ENCODE data around the gene SNAP25.

Gene SNAP25

GRCh38 chr20:10217721-10218410, 764 bp upstream of the SNAP25 start:
- peak; percentile 56 for DNase-seq

DNA sequence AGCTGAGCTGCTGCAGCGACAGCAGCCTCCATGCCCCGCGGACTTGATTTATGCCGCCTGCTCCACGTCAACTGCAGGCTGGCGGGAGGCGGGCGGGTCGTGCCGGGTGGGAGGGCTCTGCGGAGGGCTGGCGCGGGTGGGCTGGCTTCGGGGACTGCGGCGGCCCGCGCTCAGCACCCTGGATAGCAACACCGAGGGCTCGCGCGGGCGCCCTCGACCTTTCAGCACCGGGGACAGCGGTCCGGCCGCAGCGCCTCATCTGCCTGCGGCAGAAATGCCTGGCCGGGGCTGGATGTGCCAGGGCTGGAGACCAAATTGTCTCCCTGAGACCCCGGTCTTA, 792 bp downstream of the SNAP25 start:
- peak; percentile 42 for DNase-seq

DNA sequence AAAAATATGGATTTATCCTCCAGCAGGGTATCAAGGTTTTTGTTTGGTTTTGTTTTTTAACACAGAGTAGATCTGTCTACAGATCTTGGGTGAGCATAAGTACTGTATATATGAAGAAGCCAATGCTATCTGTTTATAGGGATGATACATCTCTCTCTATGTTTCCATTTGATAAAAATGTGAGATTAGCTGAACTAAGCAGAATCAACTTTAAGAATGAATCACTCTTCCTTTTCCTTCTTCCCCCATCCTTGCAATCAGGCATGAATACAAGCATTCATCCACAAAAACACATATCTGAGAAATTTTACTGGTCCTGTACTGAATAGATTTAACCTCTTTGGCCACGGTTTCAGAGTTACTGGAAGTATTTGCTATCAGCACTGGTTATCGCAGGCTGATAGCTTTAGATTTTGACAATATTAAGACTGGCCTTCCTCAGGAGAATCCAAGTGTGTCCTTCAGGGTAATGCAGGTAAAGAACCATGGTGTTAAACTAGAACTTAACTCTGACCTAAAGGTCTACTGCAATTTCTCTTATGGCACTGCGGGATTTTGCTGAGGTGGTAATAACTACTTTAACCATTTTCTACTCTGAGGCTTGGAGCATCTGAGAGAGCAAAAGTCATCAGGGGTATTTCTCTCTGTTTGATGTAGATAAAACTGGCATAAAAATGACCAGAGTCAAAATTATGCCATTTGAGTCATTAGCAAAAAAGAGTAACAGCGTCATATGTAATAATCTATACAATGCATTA, 1.5 kb downstream of the SNAP25 start:
- DNase-seq = no peak

DNA sequence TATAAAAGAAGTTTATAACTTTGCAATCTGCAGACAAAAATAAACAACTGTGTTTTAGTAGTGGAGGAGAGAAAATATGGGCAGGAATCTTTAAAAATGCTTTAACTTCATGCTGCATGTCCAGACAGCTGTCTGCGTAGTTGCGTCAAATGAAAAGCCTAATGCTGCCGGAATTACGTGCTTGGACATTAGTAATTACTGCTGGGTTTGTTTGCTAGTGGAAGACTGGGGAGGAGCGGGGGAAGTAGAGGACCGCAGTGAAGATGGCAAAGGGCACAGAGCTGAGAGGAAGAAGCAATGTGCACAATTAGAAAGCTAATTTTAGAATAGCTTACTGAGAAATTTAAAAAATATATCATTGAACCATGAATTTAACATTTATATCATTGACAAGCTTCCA, 2.4 kb downstream of the SNAP25 start:
- DNase-seq = no peak

GRCh38 chr20:10225439-10226060, 6.9 kb downstream of the SNAP25 start:
- no peak for DNase-seq

GRCh38 chr20:10228330-10228729, 9.7 kb downstream of the SNAP25 start:
- DNase-seq = no peak

DNA sequence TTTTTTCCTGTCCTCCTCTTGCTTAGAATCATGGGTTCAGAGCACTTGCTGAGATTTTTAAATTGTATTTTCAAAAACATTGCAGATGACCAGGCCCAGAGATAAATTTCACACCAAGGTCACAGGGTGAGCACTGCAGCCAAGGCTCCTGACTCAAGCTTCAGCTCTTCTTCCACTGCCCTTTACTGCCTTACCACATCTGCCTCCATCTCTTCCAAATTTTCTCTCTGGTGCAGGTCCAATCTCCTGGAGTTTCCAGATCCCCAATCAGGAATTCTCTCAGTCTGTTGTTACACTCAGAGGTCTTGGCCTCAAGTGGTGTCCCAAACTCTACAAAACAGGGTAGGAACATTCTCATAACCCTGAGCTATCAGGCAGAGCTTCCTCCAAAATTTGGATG, 12.7 kb downstream of the SNAP25 start:
- no peak for DNase-seq

GRCh38 chr20:10236540-10237533, 18.2 kb downstream of the SNAP25 start:
- no peak for DNase-seq

DNA sequence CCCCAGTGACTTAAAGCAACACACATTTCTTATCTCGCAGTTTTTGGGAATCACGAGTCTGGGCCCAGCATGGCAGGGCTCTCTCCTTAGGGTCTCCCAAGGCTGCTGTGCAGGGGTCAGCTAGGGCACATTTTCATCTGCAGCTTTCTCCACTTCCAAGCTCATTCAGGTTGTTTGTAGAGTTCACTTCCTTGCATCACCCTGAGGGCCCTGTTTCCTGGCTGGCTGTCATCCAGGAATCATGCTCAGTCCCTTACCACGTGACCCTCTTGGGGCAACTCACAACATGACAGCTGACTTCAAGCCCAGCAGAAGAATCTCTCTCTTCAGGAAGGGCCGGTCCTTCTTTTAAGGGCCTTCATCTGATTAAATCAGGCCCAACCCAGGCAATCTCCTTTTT, 21.3 kb downstream of the SNAP25 start:
- peak; percentile 17 for DNase-seq

GRCh38 chr20:10240655-10241054, 22.0 kb downstream of the SNAP25 start:
- DNase-seq = no peak

- no peak for DNase-seq
Observed at GRCh38 chr20:10242166-10242565, 23.5 kb downstream of the SNAP25 start.

DNA sequence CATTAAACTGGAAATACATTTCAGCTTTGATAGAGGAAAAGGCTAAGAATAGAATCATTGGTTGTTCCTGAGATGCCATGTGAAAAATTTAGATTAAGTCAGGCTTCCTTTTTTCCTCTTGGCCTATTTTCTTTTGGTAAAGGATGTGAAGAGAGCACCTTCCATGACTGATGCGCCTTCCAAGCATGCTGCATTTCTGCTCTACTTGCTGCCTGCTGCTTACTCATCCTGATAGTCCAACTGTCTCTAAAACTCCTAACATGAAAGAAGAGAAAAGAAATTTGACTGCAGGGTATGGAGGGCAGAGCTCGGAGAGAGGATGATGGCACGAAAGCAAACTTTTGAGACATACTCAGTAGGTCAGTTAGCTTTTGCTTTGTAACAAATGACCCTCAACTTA, 28.8 kb downstream of the SNAP25 start:
- DNase-seq = no peak

GRCh38 chr20:10249048-10249770, 30.6 kb downstream of the SNAP25 start:
- peak; percentile 6 for DNase-seq

DNA sequence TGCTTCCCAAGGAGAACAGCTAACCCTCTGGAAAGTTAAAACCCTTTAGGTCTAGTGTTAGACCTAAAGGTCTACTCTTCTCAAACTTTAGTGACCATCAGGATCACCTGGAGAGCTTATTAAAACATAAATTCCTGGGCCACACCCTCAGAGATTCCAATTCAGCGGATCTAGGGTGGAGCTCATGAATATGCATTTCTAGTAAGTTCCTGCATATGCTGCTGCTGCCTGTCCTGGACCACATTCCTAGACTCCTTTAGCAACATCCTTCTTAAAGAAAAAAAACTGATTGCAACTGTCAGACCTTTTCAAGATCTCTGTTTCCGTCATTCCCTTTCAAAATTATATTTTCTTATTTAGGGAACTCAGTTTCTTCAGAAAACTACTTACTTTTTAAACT, 31.2 kb downstream of the SNAP25 start:
- DNase-seq = no peak

DNA sequence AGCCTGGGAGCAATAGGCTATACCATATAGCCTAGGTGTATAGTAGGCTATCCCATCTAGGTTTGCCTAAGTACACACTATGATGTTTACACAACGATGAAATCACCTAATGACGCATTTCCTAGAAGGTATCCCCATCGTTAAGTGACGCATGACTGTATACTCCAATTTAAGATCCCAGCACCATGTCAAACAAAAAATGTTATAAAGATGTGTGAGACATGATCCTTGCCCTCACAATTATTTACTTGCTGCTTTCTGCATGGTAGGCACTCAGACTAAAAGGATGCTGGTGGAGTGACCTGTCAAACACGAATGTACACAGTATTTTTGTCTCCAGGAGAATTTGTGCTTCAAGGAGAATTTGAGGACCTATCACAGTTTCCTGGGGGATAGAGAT, 32.3 kb downstream of the SNAP25 start:
- DNase-seq = no peak

- no peak for DNase-seq
Observed at GRCh38 chr20:10253780-10254179, 35.1 kb downstream of the SNAP25 start.

DNA sequence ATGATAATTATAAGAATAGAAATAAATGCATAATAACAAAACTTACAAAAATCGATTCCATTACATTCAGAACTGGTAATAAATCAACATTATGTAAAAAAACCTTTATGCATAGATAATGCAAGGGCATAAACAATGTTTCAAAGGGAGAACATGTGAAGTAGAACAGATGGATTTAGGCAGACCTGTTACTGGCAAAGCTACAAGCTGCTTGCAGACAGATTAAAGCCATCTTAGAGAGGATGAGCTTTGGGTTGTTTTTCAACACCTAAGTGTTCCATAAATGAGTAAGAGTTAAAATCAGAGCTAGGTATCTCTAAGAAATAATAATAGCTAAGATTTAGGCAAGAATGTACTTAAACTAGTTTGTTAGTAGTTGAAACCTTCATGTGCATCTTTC, 37.2 kb downstream of the SNAP25 start:
- no peak for DNase-seq

DNA sequence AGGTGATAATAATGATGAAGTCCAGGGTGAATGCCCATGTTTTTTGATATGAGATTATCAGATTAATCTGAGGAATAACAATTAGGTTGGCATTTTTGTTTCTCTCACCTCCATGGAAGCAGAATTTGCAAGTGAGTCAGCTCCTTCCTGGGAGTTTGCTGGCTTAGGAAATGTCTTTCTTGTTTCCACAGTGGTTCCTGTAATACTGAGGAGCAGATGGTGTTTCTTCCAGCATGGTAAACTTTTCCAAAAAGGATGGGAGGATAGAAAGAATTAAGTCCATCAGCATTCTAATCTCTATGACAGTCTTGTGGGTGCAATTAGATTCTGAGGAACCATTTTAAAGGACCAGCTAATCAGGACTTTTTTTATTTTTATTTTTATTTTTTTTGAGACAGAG, 40.5 kb downstream of the SNAP25 start:
- DNase-seq = no peak

DNA sequence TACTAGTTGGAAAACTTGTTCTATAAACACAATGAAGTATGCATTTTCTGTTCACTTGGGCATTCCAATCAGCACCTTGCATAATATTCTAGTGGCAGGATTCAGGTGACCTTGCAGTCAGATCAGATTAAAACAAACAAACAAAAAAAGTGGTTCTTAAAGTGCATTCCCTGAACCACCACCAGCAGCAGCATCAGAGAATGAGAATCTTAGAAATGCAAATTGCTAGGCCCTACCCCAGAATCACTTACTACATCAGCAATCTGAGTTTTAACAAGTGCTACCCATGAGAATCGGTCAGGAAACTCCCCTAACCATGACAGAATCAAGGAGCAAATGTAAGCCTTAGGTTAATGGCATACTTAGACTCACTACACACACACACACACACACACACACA, 41.7 kb downstream of the SNAP25 start:
- DNase-seq = no peak

GRCh38 chr20:10261702-10262101, 43.1 kb downstream of the SNAP25 start:
- no peak for DNase-seq

- no peak for DNase-seq
Observed at GRCh38 chr20:10263385-10264165, 44.9 kb downstream of the SNAP25 start.

DNA sequence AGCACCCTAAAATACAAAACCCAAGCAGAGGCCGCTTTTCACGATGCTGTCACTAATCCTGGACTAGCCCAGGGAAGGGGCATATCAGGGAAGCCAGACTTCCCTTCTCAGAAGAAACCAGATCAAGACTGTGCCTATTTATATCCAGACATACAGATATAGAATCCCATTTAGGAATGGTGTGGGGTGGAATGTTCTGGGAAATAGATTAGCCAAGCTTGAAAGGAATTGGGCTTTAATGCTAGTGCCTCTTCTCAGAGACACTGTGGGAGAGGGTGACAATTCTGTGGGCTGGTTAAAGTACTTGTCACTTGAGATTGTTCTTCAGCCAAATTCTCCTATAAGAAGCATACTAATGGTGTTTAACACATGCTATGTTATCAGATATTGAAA, 45.5 kb downstream of the SNAP25 start:
- no peak for DNase-seq
